SU-DHL-6 (cell line): Measurements from ENCODE around the gene TMEM116.
"Not testable (repeated sequence)": the region's sequence is repeated elsewhere in the genome, so short reads cannot be mapped to it uniquely, and the experiment has no call there.

ENCODE experiments used
- EZH2phosphoT487 ChIP-seq: fragments of 200-600 bp; sonication (generic), shearing (Covaris generic); conservative IDR thresholded peaks from 2 replicates; pipeline ENCODE4 v1.6.1; 2018; ENCODE audit warnings: mild to moderate bottlenecking, antibody characterized with exemption, low read length, moderate library complexity, mixed read lengths
- TF ChIP-seq, protein P1 (sequence below): fragments of 200-600 bp; sonication (generic); IDR thresholded peaks from one replicate; pipeline ENCODE4 v1.5.1; 2017; ENCODE audit warnings: antibody characterized with exemption, mild to moderate bottlenecking, low read length, moderate library complexity; ENCODE audit not compliant: insufficient read depth, poor library complexity, severe bottlenecking

DNA sequence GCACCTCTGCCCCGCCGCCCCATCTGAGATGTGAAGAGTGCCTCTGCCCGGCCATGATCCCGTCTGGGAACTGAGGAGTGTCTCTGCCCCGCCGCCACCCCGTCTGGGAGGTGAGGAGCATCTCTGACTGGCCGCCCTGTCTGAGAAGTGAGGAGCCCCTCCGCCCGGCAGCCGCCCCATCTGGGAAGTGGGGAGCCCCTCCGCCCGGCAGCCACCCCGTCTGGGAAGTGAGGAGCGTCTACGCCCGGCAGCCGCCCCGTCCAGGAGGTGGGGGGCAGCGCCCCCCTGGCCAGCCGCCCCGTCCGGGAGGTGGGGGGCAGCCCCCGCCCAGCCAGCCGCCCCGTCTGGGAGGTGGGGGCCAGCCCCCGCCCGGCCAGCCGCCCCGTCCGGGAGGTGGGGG is 55.7 kb downstream of the TMEM116 start:
- TF ChIP-seq, protein P1, sequence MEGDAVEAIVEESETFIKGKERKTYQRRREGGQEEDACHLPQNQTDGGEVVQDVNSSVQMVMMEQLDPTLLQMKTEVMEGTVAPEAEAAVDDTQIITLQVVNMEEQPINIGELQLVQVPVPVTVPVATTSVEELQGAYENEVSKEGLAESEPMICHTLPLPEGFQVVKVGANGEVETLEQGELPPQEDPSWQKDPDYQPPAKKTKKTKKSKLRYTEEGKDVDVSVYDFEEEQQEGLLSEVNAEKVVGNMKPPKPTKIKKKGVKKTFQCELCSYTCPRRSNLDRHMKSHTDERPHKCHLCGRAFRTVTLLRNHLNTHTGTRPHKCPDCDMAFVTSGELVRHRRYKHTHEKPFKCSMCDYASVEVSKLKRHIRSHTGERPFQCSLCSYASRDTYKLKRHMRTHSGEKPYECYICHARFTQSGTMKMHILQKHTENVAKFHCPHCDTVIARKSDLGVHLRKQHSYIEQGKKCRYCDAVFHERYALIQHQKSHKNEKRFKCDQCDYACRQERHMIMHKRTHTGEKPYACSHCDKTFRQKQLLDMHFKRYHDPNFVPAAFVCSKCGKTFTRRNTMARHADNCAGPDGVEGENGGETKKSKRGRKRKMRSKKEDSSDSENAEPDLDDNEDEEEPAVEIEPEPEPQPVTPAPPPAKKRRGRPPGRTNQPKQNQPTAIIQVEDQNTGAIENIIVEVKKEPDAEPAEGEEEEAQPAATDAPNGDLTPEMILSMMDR, result not testable (repeated sequence)
- TF ChIP-seq EZH2phosphoT487, result not testable (repeated sequence)
